GM23338 (cell line): ENCODE measurements around the gene ZNF444. TPM values are rescaled to one million over a fixed set of nuclear protein-coding genes. Genes with fewer than 3 reads are reported as not detected.

Experiments
- ATAC-seq: fragments of 200-7000 bp; cut with Tn5 transposase; 3 replicates; pipeline ENCODE4 v1.9.1; 2020
- DNase-seq: peaks from one replicate; pipeline ENCODE4 v3.0.0-alpha.2; 2015; ENCODE audit warnings: low spot score
- H2AFZ ChIP-seq: fragments of 200-600 bp; sonication (generic); 2 replicates; pipeline ENCODE4 v1.8.0; 2016; ENCODE audit warnings: antibody characterized with exemption, mild to moderate bottlenecking, moderate library complexity
- H3F3A ChIP-seq: fragments of 200-600 bp; sonication (generic); replicated peaks from 2 replicates; pipeline ENCODE4 v1.8.0; 2017; ENCODE audit warnings: antibody characterized with exemption, mixed run types, low read depth
- H3K27ac ChIP-seq: fragments of 200-600 bp; sonication (generic); 2 replicates; pipeline ENCODE4 v1.6.1; 2016; ENCODE audit warnings: low read depth
- H3K27me3 ChIP-seq: fragments of 200-600 bp; sonication (generic); 2 replicates; pipeline ENCODE4 v1.8.0; 2016; ENCODE audit warnings: mild to moderate bottlenecking, mixed run types, moderate library complexity; ENCODE audit not compliant: insufficient read depth
- H3K36me3 ChIP-seq: fragments of 200-600 bp; sonication (generic); 2 replicates; pipeline ENCODE4 v1.8.0; 2016; ENCODE audit warnings: mild to moderate bottlenecking; ENCODE audit not compliant: insufficient read depth
- H3K4me1 ChIP-seq: fragments of 200-600 bp; sonication (generic); 2 replicates; pipeline ENCODE4 v1.8.0; 2016; ENCODE audit warnings: mild to moderate bottlenecking, moderate library complexity; ENCODE audit not compliant: insufficient read depth
- H3K4me2 ChIP-seq: fragments of 200-600 bp; sonication (generic); 2 replicates; pipeline ENCODE4 v1.7.1; 2017; ENCODE audit warnings: mixed run types
- H3K4me3 ChIP-seq: fragments of 200-600 bp; sonication (generic); 2 replicates; pipeline ENCODE4 v1.6.1; 2016; ENCODE audit warnings: mixed run types
- H3K79me2 ChIP-seq: fragments of 200-600 bp; sonication (generic); replicated peaks from 2 replicates; pipeline ENCODE4 v1.8.0; 2017; ENCODE audit warnings: mild to moderate bottlenecking; ENCODE audit not compliant: insufficient read depth
- H3K9me2 ChIP-seq: fragments of 200-600 bp; sonication (generic); 2 replicates; pipeline ENCODE4 v1.8.0; 2017; ENCODE audit not compliant: insufficient read depth
- H4K20me1 ChIP-seq: fragments of 200-600 bp; sonication (generic); replicated peaks from 2 replicates; pipeline ENCODE4 v1.8.0; 2017; ENCODE audit warnings: mild to moderate bottlenecking; ENCODE audit not compliant: insufficient read depth
- H3K27ac Mint-ChIP-seq: 2 replicates; pipeline ENCODE4 v1.8.0; 2020; ENCODE audit warnings: inconsistent platforms, mild to moderate bottlenecking, moderate library complexity, mixed read lengths
- H3K27me3 Mint-ChIP-seq: 3 replicates; pipeline ENCODE4 v1.8.0; 2022; ENCODE audit warnings: low read depth, mild to moderate bottlenecking, moderate library complexity, mixed read lengths, inconsistent platforms; ENCODE audit not compliant: insufficient read depth, poor library complexity
- H3K36me3 Mint-ChIP-seq: 3 replicates; pipeline ENCODE4 v1.8.0; 2021; ENCODE audit warnings: low read depth, mild to moderate bottlenecking, inconsistent platforms, moderate library complexity, mixed read lengths
- H3K4me1 Mint-ChIP-seq: 3 replicates; pipeline ENCODE4 v1.8.0; 2020; ENCODE audit warnings: mild to moderate bottlenecking, inconsistent platforms, mixed read lengths
- H3K4me3 Mint-ChIP-seq: 3 replicates; pipeline ENCODE4 v1.8.0; 2021; ENCODE audit warnings: moderate library complexity, mild to moderate bottlenecking, inconsistent platforms, mixed read lengths
- H3K9me3 Mint-ChIP-seq: 3 replicates; pipeline ENCODE4 v1.8.0; 2020; ENCODE audit warnings: moderate library complexity, mild to moderate bottlenecking, inconsistent platforms, mixed read lengths
- CREB1 ChIP-seq: fragments of 250-450 bp; sonication (Bioruptor Pico); IDR thresholded peaks from 2 replicates; pipeline ENCODE4 v1.5.0; 2020; ENCODE audit warnings: low read depth, mild to moderate bottlenecking, moderate library complexity
- EZH2 ChIP-seq: fragments of 200-600 bp; sonication (generic); IDR thresholded peaks from one replicate; pipeline ENCODE4 v1.8.0; 2017; ENCODE audit warnings: antibody characterized with exemption, mild to moderate bottlenecking, low read depth; ENCODE audit not compliant: unreplicated experiment
- EZH2phosphoT487 ChIP-seq: fragments of 200-600 bp; sonication (generic); IDR thresholded peaks from one replicate; pipeline ENCODE4 v1.8.1; 2018; ENCODE audit warnings: antibody characterized with exemption; ENCODE audit not compliant: unreplicated experiment
- JUNB ChIP-seq: IDR thresholded peaks from one replicate; pipeline ENCODE4 v1.6.1; 2016; ENCODE audit warnings: antibody characterized with exemption; ENCODE audit not compliant: unreplicated experiment
- NANOG ChIP-seq: IDR thresholded peaks from 2 replicates; pipeline ENCODE4 v1.6.1; 2016; ENCODE audit warnings: antibody characterized with exemption, borderline replicate concordance
- POLR2AphosphoS5 ChIP-seq: IDR thresholded peaks from 2 replicates; pipeline ENCODE4 v1.6.1; 2016; ENCODE audit warnings: antibody characterized with exemption, low read depth
- STAT1 ChIP-seq: IDR thresholded peaks from one replicate; pipeline ENCODE4 v1.6.1; 2016; ENCODE audit warnings: antibody characterized with exemption; ENCODE audit not compliant: unreplicated experiment
- ZNF114 ChIP-seq: fragments of 250-450 bp; sonication (Bioruptor Pico); IDR thresholded peaks from 2 replicates; pipeline ENCODE4 v1.5.0; 2020; ENCODE audit warnings: mild to moderate bottlenecking, moderate library complexity
- ZNF331 ChIP-seq: fragments of 250-450 bp; sonication (Bioruptor Pico); IDR thresholded peaks from 2 replicates; pipeline ENCODE4 v1.5.0; 2020; ENCODE audit warnings: low read depth, mild to moderate bottlenecking, moderate library complexity
- polyA plus RNA-seq: library from polyadenylated mRNA; unstranded; fragments of >200 nt; fragmentation: Nextera tagmentation; extraction: Ambion mirVana; gene quantifications from 2 replicates; pipeline ENCODE4 v1.2.1, GENCODE V29; 2016
- total RNA-seq: library from RNA; depleted of rRNA; stranded (reverse); fragments of >200 nt; shearing (Covaris generic); gene quantifications from 2 replicates; pipeline ENCODE4 v1.2.3, GENCODE V29; 2014
- TF ChIP-seq, protein P1 (sequence below), 2 experiments: fragments of 200-600 bp in 1 of 2; sonication (generic) in 1 of 2; conservative IDR thresholded peaks; 2 replicates each; pipeline versions ENCODE4 v1.5.1 to v1.6.1; 2016 to 2017; ENCODE audit warnings: antibody characterized with exemption in 2 of 2, low read depth in 2 of 2, mild to moderate bottlenecking in 2 of 2, moderate library complexity in 1 of 2
- TF ChIP-seq, protein P2 (sequence below): IDR thresholded peaks from one replicate; pipeline ENCODE4 v1.6.1; 2018; ENCODE audit warnings: antibody characterized with exemption; ENCODE audit not compliant: unreplicated experiment
- TF ChIP-seq, protein P3 (sequence below): IDR thresholded peaks from 2 replicates; pipeline ENCODE4 v1.6.1; 2016; ENCODE audit warnings: antibody characterized with exemption
- TF ChIP-seq, protein P4 (sequence below): fragments of 250-450 bp; sonication (Bioruptor Pico); IDR thresholded peaks from 2 replicates; pipeline ENCODE4 v1.5.0; 2020; ENCODE audit warnings: mild to moderate bottlenecking, moderate library complexity

The ZNF444 gene
- total and polyA plus RNA-seq, 2 experiments from 2014 or later = 25.1 to 58.5 TPM

DNA sequence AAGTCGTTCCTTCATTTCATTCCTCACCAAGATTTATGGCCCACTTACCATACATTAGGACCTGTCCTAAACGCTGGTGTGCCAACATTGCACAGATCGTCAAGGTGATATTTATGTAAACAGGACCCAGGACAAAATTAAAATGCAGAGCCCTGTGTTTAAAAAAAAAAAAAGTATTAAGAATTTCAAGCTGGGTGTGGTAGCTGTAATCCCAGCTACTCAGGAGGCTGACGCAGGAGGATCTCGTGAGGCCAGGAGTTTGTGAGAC lies 6.5 kb upstream of the ZNF444 start:
- Mint-ChIP-seq H3K27ac (peak overlapping the region; percentile 82; the same call in 1 of the 2 replicates), H3K9me3 (no peaks in the 10 kb centered on the region; the same call in 2 of the 3 replicates), H3K36me3 (no peaks in the 10 kb centered on the region; the same call in 2 of the 3 replicates), H3K27me3 (peaks cover 21% of the 10 kb centered on the region), H3K4me3 (no peak overlapping the region), H3K4me1 (peaks cover 26% of the 10 kb centered on the region)
- Histone ChIP-seq H3K79me2 (no peaks in the 10 kb centered on the region), H3F3A (peaks cover 23% of the 10 kb centered on the region), H3K4me3 (no peak overlapping the region), H3K27me3 (no peaks in the 10 kb centered on the region), H3K4me1 (peaks cover 23% of the 10 kb centered on the region), H3K27ac (no peak overlapping the region), H2AFZ (no peak overlapping the region), H4K20me1 (no peaks in the 10 kb centered on the region), H3K9me2 (no peaks in the 10 kb centered on the region), H3K36me3 (no peaks in the 10 kb centered on the region), H3K4me2 (no peak overlapping the region)
- ATAC-seq (no peak), DNase-seq (no peak)
- TF ChIP-seq POLR2AphosphoS5 (no peak), STAT1 (no peak), EZH2 (no peak), ZNF114 (no peak), ZNF331 (no peak), CREB1 (no peak), JUNB (no peak), NANOG (no peak), EZH2phosphoT487 (no peak)
- TF ChIP-seq, protein P1, sequence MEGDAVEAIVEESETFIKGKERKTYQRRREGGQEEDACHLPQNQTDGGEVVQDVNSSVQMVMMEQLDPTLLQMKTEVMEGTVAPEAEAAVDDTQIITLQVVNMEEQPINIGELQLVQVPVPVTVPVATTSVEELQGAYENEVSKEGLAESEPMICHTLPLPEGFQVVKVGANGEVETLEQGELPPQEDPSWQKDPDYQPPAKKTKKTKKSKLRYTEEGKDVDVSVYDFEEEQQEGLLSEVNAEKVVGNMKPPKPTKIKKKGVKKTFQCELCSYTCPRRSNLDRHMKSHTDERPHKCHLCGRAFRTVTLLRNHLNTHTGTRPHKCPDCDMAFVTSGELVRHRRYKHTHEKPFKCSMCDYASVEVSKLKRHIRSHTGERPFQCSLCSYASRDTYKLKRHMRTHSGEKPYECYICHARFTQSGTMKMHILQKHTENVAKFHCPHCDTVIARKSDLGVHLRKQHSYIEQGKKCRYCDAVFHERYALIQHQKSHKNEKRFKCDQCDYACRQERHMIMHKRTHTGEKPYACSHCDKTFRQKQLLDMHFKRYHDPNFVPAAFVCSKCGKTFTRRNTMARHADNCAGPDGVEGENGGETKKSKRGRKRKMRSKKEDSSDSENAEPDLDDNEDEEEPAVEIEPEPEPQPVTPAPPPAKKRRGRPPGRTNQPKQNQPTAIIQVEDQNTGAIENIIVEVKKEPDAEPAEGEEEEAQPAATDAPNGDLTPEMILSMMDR (conservative IDR thresholded peaks at IDR 0.05; ENCODE audit: low read depth in 2 of 2) = no peak
- TF ChIP-seq, protein P2, sequence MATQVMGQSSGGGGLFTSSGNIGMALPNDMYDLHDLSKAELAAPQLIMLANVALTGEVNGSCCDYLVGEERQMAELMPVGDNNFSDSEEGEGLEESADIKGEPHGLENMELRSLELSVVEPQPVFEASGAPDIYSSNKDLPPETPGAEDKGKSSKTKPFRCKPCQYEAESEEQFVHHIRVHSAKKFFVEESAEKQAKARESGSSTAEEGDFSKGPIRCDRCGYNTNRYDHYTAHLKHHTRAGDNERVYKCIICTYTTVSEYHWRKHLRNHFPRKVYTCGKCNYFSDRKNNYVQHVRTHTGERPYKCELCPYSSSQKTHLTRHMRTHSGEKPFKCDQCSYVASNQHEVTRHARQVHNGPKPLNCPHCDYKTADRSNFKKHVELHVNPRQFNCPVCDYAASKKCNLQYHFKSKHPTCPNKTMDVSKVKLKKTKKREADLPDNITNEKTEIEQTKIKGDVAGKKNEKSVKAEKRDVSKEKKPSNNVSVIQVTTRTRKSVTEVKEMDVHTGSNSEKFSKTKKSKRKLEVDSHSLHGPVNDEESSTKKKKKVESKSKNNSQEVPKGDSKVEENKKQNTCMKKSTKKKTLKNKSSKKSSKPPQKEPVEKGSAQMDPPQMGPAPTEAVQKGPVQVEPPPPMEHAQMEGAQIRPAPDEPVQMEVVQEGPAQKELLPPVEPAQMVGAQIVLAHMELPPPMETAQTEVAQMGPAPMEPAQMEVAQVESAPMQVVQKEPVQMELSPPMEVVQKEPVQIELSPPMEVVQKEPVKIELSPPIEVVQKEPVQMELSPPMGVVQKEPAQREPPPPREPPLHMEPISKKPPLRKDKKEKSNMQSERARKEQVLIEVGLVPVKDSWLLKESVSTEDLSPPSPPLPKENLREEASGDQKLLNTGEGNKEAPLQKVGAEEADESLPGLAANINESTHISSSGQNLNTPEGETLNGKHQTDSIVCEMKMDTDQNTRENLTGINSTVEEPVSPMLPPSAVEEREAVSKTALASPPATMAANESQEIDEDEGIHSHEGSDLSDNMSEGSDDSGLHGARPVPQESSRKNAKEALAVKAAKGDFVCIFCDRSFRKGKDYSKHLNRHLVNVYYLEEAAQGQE = no peak
- TF ChIP-seq, protein P3, sequence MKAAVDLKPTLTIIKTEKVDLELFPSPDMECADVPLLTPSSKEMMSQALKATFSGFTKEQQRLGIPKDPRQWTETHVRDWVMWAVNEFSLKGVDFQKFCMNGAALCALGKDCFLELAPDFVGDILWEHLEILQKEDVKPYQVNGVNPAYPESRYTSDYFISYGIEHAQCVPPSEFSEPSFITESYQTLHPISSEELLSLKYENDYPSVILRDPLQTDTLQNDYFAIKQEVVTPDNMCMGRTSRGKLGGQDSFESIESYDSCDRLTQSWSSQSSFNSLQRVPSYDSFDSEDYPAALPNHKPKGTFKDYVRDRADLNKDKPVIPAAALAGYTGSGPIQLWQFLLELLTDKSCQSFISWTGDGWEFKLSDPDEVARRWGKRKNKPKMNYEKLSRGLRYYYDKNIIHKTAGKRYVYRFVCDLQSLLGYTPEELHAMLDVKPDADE = no peak
- TF ChIP-seq, protein P4, sequence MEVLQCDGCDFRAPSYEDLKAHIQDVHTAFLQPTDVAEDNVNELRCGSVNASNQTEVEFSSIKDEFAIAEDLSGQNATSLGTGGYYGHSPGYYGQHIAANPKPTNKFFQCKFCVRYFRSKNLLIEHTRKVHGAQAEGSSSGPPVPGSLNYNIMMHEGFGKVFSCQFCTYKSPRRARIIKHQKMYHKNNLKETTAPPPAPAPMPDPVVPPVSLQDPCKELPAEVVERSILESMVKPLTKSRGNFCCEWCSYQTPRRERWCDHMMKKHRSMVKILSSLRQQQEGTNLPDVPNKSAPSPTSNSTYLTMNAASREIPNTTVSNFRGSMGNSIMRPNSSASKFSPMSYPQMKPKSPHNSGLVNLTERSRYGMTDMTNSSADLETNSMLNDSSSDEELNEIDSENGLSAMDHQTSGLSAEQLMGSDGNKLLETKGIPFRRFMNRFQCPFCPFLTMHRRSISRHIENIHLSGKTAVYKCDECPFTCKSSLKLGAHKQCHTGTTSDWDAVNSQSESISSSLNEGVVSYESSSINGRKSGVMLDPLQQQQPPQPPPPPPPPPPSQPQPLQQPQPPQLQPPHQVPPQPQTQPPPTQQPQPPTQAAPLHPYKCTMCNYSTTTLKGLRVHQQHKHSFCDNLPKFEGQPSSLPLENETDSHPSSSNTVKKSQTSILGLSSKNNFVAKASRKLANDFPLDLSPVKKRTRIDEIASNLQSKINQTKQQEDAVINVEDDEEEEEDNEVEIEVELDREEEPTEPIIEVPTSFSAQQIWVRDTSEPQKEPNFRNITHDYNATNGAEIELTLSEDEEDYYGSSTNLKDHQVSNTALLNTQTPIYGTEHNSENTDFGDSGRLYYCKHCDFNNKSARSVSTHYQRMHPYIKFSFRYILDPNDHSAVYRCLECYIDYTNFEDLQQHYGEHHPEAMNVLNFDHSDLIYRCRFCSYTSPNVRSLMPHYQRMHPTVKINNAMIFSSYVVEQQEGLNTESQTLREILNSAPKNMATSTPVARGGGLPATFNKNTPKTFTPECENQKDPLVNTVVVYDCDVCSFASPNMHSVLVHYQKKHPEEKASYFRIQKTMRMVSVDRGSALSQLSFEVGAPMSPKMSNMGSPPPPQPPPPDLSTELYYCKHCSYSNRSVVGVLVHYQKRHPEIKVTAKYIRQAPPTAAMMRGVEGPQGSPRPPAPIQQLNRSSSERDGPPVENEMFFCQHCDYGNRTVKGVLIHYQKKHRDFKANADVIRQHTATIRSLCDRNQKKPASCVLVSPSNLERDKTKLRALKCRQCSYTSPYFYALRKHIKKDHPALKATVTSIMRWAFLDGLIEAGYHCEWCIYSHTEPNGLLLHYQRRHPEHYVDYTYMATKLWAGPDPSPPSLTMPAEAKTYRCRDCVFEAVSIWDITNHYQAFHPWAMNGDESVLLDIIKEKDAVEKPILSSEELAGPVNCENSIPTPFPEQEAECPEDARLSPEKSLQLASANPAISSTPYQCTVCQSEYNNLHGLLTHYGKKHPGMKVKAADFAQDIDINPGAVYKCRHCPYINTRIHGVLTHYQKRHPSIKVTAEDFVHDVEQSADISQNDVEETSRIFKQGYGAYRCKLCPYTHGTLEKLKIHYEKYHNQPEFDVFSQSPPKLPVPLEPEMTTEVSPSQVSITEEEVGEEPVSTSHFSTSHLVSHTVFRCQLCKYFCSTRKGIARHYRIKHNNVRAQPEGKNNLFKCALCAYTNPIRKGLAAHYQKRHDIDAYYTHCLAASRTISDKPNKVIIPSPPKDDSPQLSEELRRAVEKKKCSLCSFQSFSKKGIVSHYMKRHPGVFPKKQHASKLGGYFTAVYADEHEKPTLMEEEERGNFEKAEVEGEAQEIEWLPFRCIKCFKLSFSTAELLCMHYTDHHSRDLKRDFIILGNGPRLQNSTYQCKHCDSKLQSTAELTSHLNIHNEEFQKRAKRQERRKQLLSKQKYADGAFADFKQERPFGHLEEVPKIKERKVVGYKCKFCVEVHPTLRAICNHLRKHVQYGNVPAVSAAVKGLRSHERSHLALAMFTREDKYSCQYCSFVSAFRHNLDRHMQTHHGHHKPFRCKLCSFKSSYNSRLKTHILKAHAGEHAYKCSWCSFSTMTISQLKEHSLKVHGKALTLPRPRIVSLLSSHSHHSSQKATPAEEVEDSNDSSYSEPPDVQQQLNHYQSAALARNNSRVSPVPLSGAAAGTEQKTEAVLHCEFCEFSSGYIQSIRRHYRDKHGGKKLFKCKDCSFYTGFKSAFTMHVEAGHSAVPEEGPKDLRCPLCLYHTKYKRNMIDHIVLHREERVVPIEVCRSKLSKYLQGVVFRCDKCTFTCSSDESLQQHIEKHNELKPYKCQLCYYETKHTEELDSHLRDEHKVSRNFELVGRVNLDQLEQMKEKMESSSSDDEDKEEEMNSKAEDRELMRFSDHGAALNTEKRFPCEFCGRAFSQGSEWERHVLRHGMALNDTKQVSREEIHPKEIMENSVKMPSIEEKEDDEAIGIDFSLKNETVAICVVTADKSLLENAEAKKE = no peak
